Immature natural killer cell (primary cell): Measurements from ENCODE around the gene CLEC17A. TPM values are rescaled to one million over a fixed set of nuclear protein-coding genes. Genes with fewer than 3 reads are reported as not detected.
"Not testable (repeated sequence)": the region's sequence is repeated elsewhere in the genome, so short reads cannot be mapped to it uniquely, and the experiment has no call there.

ENCODE experiments used
- DNase-seq, 3 donors: peaks; one replicate each; pipeline ENCODE4 v3.0.0; 2022; ENCODE audit warnings: mixed read lengths in 1 of 3
- H3K27ac Mint-ChIP-seq, 6 donors: one replicate each; pipeline ENCODE4 v1.8.0; 2020; ENCODE audit warnings: mixed read lengths in 6 of 6, mild to moderate bottlenecking in 5 of 6, inconsistent platforms in 4 of 6, moderate library complexity in 3 of 6
- H3K27me3 Mint-ChIP-seq, 3 donors: one replicate each; pipeline ENCODE4 v1.8.0; 2020 to 2021; ENCODE audit warnings: low read depth in 3 of 3, mild to moderate bottlenecking in 3 of 3, mixed read lengths in 3 of 3, moderate library complexity in 3 of 3, inconsistent platforms in 1 of 3
- H3K36me3 Mint-ChIP-seq, 3 donors: one replicate each; pipeline ENCODE4 v1.8.0; 2020; ENCODE audit warnings: mixed read lengths in 3 of 3, inconsistent platforms in 2 of 3, mild to moderate bottlenecking in 2 of 3
- H3K4me1 Mint-ChIP-seq, 2 donors: one replicate each; pipeline ENCODE4 v1.8.0; 2020; ENCODE audit warnings: inconsistent platforms in 2 of 2, mild to moderate bottlenecking in 2 of 2, mixed read lengths in 2 of 2, moderate library complexity in 1 of 2
- H3K4me3 Mint-ChIP-seq, 5 donors: one replicate each; pipeline ENCODE4 v1.8.0; 2020; ENCODE audit warnings: mild to moderate bottlenecking in 5 of 5, mixed read lengths in 5 of 5, inconsistent platforms in 3 of 5, moderate library complexity in 3 of 5
- H3K9me3 Mint-ChIP-seq, 6 donors: one replicate each; pipeline ENCODE4 v1.8.0; 2020; ENCODE audit warnings: mild to moderate bottlenecking in 6 of 6, mixed read lengths in 6 of 6, inconsistent platforms in 4 of 6, moderate library complexity in 3 of 6
- polyA plus RNA-seq, 3 donors: library from polyadenylated mRNA; unstranded; fragments of 300-500 nt; fragmentation: Illumina TruSeq; gene quantifications; one replicate each; pipeline ENCODE4 v1.2.3, GENCODE V29; 2021

Gene CLEC17A
- polyA plus RNA-seq, 3 donors from 2014 or later, result 0.62 TPM; not detected in 2

GRCh38 chr19:14577885-14578427 is 4.9 kb upstream of the CLEC17A start:
- Mint-ChIP-seq H3K27ac (no peak overlapping the region), H3K4me3 (no peak overlapping the region), H3K27me3 (no peaks in the 10 kb centered on the region)

GRCh38 chr19:14580623-14581237 is 2.2 kb upstream of the CLEC17A start:
- peaks cover 0 to 2% (median 0%) of the 10 kb centered on the region in 3 donors for H3K27me3 Mint-ChIP-seq

More at GRCh38 chr19:14577885-14578427, 4.9 kb upstream of the CLEC17A start:
- Mint-ChIP-seq H3K9me3 (no peaks in the 10 kb centered on the region), H3K4me1 (peaks cover 5 to 7% of the 10 kb centered on the region in 2 donors), H3K36me3 (no peaks in the 10 kb centered on the region)
- DNase-seq, result no peak

GRCh38 chr19:14584372-14584771 is 1.5 kb downstream of the CLEC17A start:
- not testable (repeated sequence) for H3K4me1 Mint-ChIP-seq, H3K27ac Mint-ChIP-seq, H3K9me3 Mint-ChIP-seq, H3K36me3 Mint-ChIP-seq, H3K27me3 Mint-ChIP-seq, DNase-seq, H3K4me3 Mint-ChIP-seq

More at GRCh38 chr19:14580623-14581237, 2.2 kb upstream of the CLEC17A start:
- Mint-ChIP-seq H3K36me3 (no peaks in the 10 kb centered on the region), H3K27ac (no peak overlapping the region), H3K9me3 (peaks cover 0 to 2% (median 0%) of the 10 kb centered on the region in 6 donors), H3K4me3 (no peak overlapping the region), H3K4me1 (no peaks in the 10 kb centered on the region)
- DNase-seq, result no peak

- not testable (repeated sequence) for H3K27ac Mint-ChIP-seq, H3K4me1 Mint-ChIP-seq, H3K36me3 Mint-ChIP-seq, H3K27me3 Mint-ChIP-seq, H3K9me3 Mint-ChIP-seq, H3K4me3 Mint-ChIP-seq, DNase-seq
Measured at GRCh38 chr19:14585187-14585586, 2.3 kb downstream of the CLEC17A start.

GRCh38 chr19:14589433-14589832 is 6.5 kb downstream of the CLEC17A start:
- not testable (repeated sequence) for H3K27ac Mint-ChIP-seq, H3K4me1 Mint-ChIP-seq, H3K9me3 Mint-ChIP-seq, H3K36me3 Mint-ChIP-seq, H3K27me3 Mint-ChIP-seq, H3K4me3 Mint-ChIP-seq, DNase-seq

- Mint-ChIP-seq H3K27me3 (peaks cover 3 to 14% (median 3%) of the 10 kb centered on the region in 3 donors), H3K36me3 (peaks cover 0 to 4% (median 0%) of the 10 kb centered on the region in 3 donors), H3K27ac (peak overlapping the region in 1 of 6 donors; percentile 3), H3K4me3 (no peak overlapping the region), H3K9me3 (peaks cover 0 to 6% (median 2%) of the 10 kb centered on the region in 6 donors), H3K4me1 (peaks cover 0 to 6% of the 10 kb centered on the region in 2 donors)
- DNase-seq, result no peak
Measured at GRCh38 chr19:14595558-14595957, 12.7 kb downstream of the CLEC17A start.

GRCh38 chr19:14599548-14600147 is 16.8 kb downstream of the CLEC17A start:
- no peak overlapping the region for H3K27ac Mint-ChIP-seq
- H3K4me3 Mint-ChIP-seq, result no peak overlapping the region
- H3K9me3 Mint-ChIP-seq, result peaks cover 0 to 7% (median 2%) of the 10 kb centered on the region in 6 donors
- H3K27me3 Mint-ChIP-seq, result peaks cover 0 to 7% (median 1%) of the 10 kb centered on the region in 3 donors
- H3K4me1 Mint-ChIP-seq, result peaks cover 0 to 6% of the 10 kb centered on the region in 2 donors
- peaks cover 0 to 4% (median 0%) of the 10 kb centered on the region in 3 donors for H3K36me3 Mint-ChIP-seq
- no peak for DNase-seq

GRCh38 chr19:14603990-14604387 is 21.1 kb downstream of the CLEC17A start:
- Mint-ChIP-seq H3K9me3 (peaks cover 0 to 2% (median 0%) of the 10 kb centered on the region in 6 donors), H3K4me3 (no peak overlapping the region), H3K36me3 (no peaks in the 10 kb centered on the region), H3K27ac (no peak overlapping the region), H3K27me3 (peaks cover 0 to 3% (median 0%) of the 10 kb centered on the region in 3 donors), H3K4me1 (no peaks in the 10 kb centered on the region)
- no peak for DNase-seq

- Mint-ChIP-seq H3K9me3 (peaks cover 0 to 2% (median 0%) of the 10 kb centered on the region in 6 donors), H3K4me3 (no peak overlapping the region), H3K27me3 (peaks cover 0 to 3% (median 2%) of the 10 kb centered on the region in 3 donors), H3K4me1 (no peaks in the 10 kb centered on the region), H3K36me3 (no peaks in the 10 kb centered on the region), H3K27ac (no peak overlapping the region)
- DNase-seq, result no peak
Measured at GRCh38 chr19:14606627-14607026, 23.7 kb downstream of the CLEC17A start.

GRCh38 chr19:14611051-14611450 is 28.2 kb downstream of the CLEC17A start:
- H3K4me1 Mint-ChIP-seq, result no peaks in the 10 kb centered on the region
- no peak for DNase-seq
- H3K9me3 Mint-ChIP-seq, result no peaks in the 10 kb centered on the region
- no peak overlapping the region for H3K27ac Mint-ChIP-seq
- no peaks in the 10 kb centered on the region for H3K36me3 Mint-ChIP-seq
- H3K4me3 Mint-ChIP-seq, result no peak overlapping the region
- H3K27me3 Mint-ChIP-seq, result peaks cover 0 to 3% (median 2%) of the 10 kb centered on the region in 3 donors

GRCh38 chr19:14612242-14612641 is 29.4 kb downstream of the CLEC17A start:
- DNase-seq, H3K27me3 Mint-ChIP-seq, H3K4me1 Mint-ChIP-seq, H3K36me3 Mint-ChIP-seq, H3K4me3 Mint-ChIP-seq, H3K9me3 Mint-ChIP-seq: not testable (repeated sequence)
- H3K27ac Mint-ChIP-seq, result peak overlapping the region in 1 of 6 donors; percentile 28

GRCh38 chr19:14612657-14613056 is 29.8 kb downstream of the CLEC17A start:
- Mint-ChIP-seq H3K4me3 (no peak overlapping the region), H3K9me3 (peaks cover 0 to 3% (median 0%) of the 10 kb centered on the region in 6 donors), H3K36me3 (no peaks in the 10 kb centered on the region), H3K4me1 (no peaks in the 10 kb centered on the region), H3K27me3 (peaks cover 0 to 4% (median 2%) of the 10 kb centered on the region in 3 donors), H3K27ac (no peak overlapping the region)
- no peak for DNase-seq

- not testable (repeated sequence) for H3K27ac Mint-ChIP-seq, H3K4me3 Mint-ChIP-seq, DNase-seq, H3K36me3 Mint-ChIP-seq, H3K4me1 Mint-ChIP-seq, H3K9me3 Mint-ChIP-seq, H3K27me3 Mint-ChIP-seq
Measured at GRCh38 chr19:14613399-14614098, 30.7 kb downstream of the CLEC17A start.

- peak in 1 of 3 donors; percentile 4 for DNase-seq
- no peaks in the 10 kb centered on the region for H3K36me3 Mint-ChIP-seq
- no peak overlapping the region for H3K27ac Mint-ChIP-seq
- H3K4me1 Mint-ChIP-seq, result no peaks in the 10 kb centered on the region
- no peak overlapping the region for H3K4me3 Mint-ChIP-seq
- peaks cover 0 to 4% (median 2%) of the 10 kb centered on the region in 3 donors for H3K27me3 Mint-ChIP-seq
- peaks cover 0 to 4% (median 4%) of the 10 kb centered on the region in 6 donors for H3K9me3 Mint-ChIP-seq
Measured at GRCh38 chr19:14614099-14614412, 31.2 kb downstream of the CLEC17A start.
